ENCODE data around the gene C2CD4D. TPM values are rescaled to one million over a fixed set of nuclear protein-coding genes. Genes with fewer than 3 reads are reported as not detected.

The C2CD4D gene
- total RNA-seq, 1 experiment from 2014 or later = 0.17 TPM

- H3K36me3 ChIP-seq (ENCODE audit: control insufficient read depth in 1 of 2, insufficient read depth in 2 of 2, low read length in 2 of 2) = no peaks in the 10 kb centered on the region
- H4K20me1 ChIP-seq (ENCODE audit: insufficient read depth) = no peaks in the 10 kb centered on the region
- no peaks in the 10 kb centered on the region for H3K9me2 ChIP-seq (ENCODE audit: insufficient read depth)
- CTCF ChIA-PET = no interaction called here
- H3K9me3 ChIP-seq (ENCODE audit: control insufficient read depth in 1 of 2, insufficient read depth in 1 of 2, low read depth in 1 of 2, low read length in 2 of 2) = no peaks in the 10 kb centered on the region
- no peak for TF ChIP-seq FOSL1 (IDR thresholded peaks at IDR 0.05; ENCODE audit: low read depth)
- TF ChIP-seq RAD21 (IDR thresholded peaks at IDR 0.05; ENCODE audit: low read depth) = no peak
- TF ChIP-seq SIN3A (IDR thresholded peaks at IDR 0.05; ENCODE audit: low read depth) = no peak
- no peak for TF ChIP-seq POLR2AphosphoS5 (IDR thresholded peaks at IDR 0.05; ENCODE audit: low read depth, low read length)
- TF ChIP-seq YY1 (IDR thresholded peaks at IDR 0.05; ENCODE audit: extremely low read depth, insufficient replicate concordance, low read depth, low read length) = no peak
- TF ChIP-seq JUND (IDR thresholded peaks at IDR 0.05) = no peak
- no peak for TF ChIP-seq REST (IDR thresholded peaks at IDR 0.05; ENCODE audit: low read depth)
- no peak for TF ChIP-seq MAX (IDR thresholded peaks at IDR 0.05)
- no peak for TF ChIP-seq ZFX (IDR thresholded peaks at IDR 0.05)
- TF ChIP-seq CTCF (IDR thresholded peaks at IDR 0.05 in 2 of 3, conservative IDR thresholded peaks at IDR 0.05 in 1 of 3; ENCODE audit: borderline replicate concordance in 1 of 3, insufficient read depth in 1 of 3, low read depth in 2 of 3, low read length in 2 of 3) = no peak
- TF ChIP-seq CBX3 (IDR thresholded peaks at IDR 0.05; ENCODE audit: low read depth) = no peak
- no peak for TF ChIP-seq EZH2 (IDR thresholded peaks at IDR 0.05)
- no peak for TF ChIP-seq SP1 (IDR thresholded peaks at IDR 0.05; ENCODE audit: low read depth)
- no peak for TF ChIP-seq EGR1 (IDR thresholded peaks at IDR 0.05; ENCODE audit: low read depth)
- no peak for TF ChIP-seq ELF1 (IDR thresholded peaks at IDR 0.05; ENCODE audit: borderline replicate concordance, low read depth)
- no peak for TF ChIP-seq TCF7L2 (IDR thresholded peaks at IDR 0.05; ENCODE audit: borderline replicate concordance, extremely low read depth, insufficient read depth, insufficient read length)
- no peak for TF ChIP-seq ZNF274 (IDR thresholded peaks at IDR 0.05; ENCODE audit: low read depth, low read length)
- H3K27ac ChIP-seq (ENCODE audit: low read depth, low read length) = no peak overlapping the region
- no peak for DNase-seq (ENCODE audit: low read depth, low spot score)
- RAD21 ChIA-PET (ENCODE audit: low non-redundant PET in 1 of 2, low total read pairs in 2 of 2, uncharacterized antibody in 2 of 2, unreplicated experiment in 2 of 2) = no interaction called here
- intact Hi-C loops (cut with micrococcal nuclease) = no loop called here
- no peak overlapping the region for H2AFZ ChIP-seq (ENCODE audit: low read depth, low read length, poor library complexity, severe bottlenecking)
- no peak overlapping the region for H3K4me2 ChIP-seq (ENCODE audit: low read length)
- no peak overlapping the region for H3K4me3 ChIP-seq (replicated peaks in 1 of 2; ENCODE audit: low read depth in 1 of 2, low read length in 2 of 2)
- no peak for ATAC-seq
- POLR2A ChIA-PET = no interaction called here
- H3K27me3 ChIP-seq (ENCODE audit: insufficient read depth, low read length) = peaks cover 44% of the 10 kb centered on the region
- no peaks in the 10 kb centered on the region for H3K79me2 ChIP-seq (ENCODE audit: insufficient read depth, low read length)
- no peaks in the 10 kb centered on the region for H3K4me1 ChIP-seq (ENCODE audit: control insufficient read depth in 1 of 2, insufficient read depth in 2 of 2, low read length in 2 of 2)
- BruUV-seq (replicated peaks) = no TSS peak
- no peak overlapping the region for H3K9ac ChIP-seq (ENCODE audit: low read length)
These were observed 38.3 kb downstream of the C2CD4D start for GRCh38 chr1:151801310-151801820.
